Gastrocnemius medialis (tissue), 4 donors: ENCODE results near the gene STRN.

Experiments used
- POLR2A ChIP-seq, 2 donors: fragments of 450-650 bp; IDR thresholded peaks; one replicate each; pipeline ENCODE4 v1.6.1; 2017; ENCODE audit warnings: antibody characterized with exemption in 2 of 2, mild to moderate bottlenecking in 2 of 2, moderate library complexity in 2 of 2
- TF ChIP-seq, protein P1 (sequence below), 5 experiments: fragments of 450-650 bp in 3 of 5; fragments of 200-600 bp in 2 of 5; sonication (generic) in 2 of 5; IDR thresholded peaks in 4 of 5; conservative IDR thresholded peaks in 1 of 5; 1 replicate in 4 of 5; 2 replicates in 1 of 5; pipeline ENCODE4 v1.5.1; 2016 to 2019; ENCODE audit warnings: antibody characterized with exemption in 5 of 5, mild to moderate bottlenecking in 3 of 5, moderate library complexity in 3 of 5

DNA sequence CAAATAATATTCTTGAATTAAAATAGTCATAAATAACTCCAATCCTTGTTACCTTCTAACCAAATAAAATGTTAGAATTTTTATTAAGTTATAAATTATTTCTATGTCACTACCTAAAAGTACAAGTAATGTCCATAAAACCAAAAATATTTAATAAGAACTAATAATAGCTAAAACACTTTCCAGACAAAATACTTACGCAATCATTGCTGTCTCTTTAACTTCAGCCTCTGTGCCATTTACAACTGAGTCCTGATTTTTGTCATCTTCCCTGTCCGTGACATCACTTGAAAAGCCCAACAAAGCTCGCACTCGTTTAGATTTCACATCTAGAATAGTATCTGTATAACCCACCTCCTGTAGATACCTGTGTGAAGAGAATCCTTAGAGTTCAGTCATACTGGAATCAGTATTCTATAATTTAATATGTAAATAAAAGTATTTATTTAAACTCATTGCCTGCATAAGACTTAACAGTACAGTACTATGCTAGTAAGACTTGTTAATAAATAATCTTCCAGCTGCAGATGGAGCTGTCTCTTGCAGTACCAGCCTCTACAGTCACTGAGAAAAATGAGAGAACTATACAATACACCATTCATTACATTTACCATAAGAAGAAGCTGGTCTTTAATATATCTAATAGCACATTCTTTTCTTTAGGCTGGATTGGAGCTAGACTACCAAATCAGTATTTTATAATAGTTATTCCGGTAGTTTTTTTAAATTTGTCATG, 63.8 kb downstream of the STRN start:
- no peak for TF ChIP-seq POLR2A (IDR thresholded peaks at IDR 0.05)
- TF ChIP-seq, protein P1, sequence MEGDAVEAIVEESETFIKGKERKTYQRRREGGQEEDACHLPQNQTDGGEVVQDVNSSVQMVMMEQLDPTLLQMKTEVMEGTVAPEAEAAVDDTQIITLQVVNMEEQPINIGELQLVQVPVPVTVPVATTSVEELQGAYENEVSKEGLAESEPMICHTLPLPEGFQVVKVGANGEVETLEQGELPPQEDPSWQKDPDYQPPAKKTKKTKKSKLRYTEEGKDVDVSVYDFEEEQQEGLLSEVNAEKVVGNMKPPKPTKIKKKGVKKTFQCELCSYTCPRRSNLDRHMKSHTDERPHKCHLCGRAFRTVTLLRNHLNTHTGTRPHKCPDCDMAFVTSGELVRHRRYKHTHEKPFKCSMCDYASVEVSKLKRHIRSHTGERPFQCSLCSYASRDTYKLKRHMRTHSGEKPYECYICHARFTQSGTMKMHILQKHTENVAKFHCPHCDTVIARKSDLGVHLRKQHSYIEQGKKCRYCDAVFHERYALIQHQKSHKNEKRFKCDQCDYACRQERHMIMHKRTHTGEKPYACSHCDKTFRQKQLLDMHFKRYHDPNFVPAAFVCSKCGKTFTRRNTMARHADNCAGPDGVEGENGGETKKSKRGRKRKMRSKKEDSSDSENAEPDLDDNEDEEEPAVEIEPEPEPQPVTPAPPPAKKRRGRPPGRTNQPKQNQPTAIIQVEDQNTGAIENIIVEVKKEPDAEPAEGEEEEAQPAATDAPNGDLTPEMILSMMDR (IDR thresholded peaks at IDR 0.05 in 4 of 5, conservative IDR thresholded peaks at IDR 0.05 in 1 of 5) = no peak
